Thyroid gland (tissue), 4 donors: Measurements from ENCODE around the gene CARD11.

ENCODE experiments used
- POLR2A ChIP-seq, 2 donors: fragments of 450-650 bp; IDR thresholded peaks; one replicate each; pipeline ENCODE4 v1.6.1; 2017; ENCODE audit warnings: antibody characterized with exemption in 2 of 2, mild to moderate bottlenecking in 2 of 2, moderate library complexity in 1 of 2
- TF ChIP-seq, protein P1 (sequence below), 6 experiments: fragments of 200-600 bp in 3 of 6; fragments of 450-650 bp in 3 of 6; sonication (generic) in 3 of 6; IDR thresholded peaks; one replicate each; pipeline ENCODE4 v1.5.1; 2016 to 2019; ENCODE audit warnings: antibody characterized with exemption in 6 of 6, mild to moderate bottlenecking in 2 of 6, inconsistent platforms in 1 of 6, moderate library complexity in 1 of 6

DNA sequence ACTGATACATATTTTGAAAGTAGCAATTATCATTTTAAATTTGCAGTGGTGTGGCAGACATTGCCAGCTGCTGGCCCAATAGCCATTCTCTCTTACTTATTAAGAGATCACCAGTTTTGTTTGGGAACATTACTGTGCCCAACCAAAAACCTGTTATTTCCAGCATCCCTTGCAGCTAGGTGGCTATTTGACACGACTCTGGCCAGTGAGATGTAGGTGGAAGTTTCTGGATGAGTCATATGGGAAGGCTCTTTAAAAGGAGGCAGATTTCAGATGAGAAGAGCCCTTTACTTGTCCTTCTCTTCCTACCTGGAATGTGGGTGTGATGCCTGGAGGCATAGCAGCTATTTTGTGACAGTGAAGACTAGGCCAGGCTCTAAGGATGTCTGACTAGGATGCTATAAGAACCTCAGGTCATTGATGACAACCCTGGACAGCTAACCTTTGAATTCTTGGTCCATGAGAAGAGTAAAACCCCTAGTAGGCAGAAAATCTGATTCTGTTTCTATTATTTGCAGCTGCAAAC lies 77.9 kb downstream of the CARD11 start:
- TF ChIP-seq, protein P1, sequence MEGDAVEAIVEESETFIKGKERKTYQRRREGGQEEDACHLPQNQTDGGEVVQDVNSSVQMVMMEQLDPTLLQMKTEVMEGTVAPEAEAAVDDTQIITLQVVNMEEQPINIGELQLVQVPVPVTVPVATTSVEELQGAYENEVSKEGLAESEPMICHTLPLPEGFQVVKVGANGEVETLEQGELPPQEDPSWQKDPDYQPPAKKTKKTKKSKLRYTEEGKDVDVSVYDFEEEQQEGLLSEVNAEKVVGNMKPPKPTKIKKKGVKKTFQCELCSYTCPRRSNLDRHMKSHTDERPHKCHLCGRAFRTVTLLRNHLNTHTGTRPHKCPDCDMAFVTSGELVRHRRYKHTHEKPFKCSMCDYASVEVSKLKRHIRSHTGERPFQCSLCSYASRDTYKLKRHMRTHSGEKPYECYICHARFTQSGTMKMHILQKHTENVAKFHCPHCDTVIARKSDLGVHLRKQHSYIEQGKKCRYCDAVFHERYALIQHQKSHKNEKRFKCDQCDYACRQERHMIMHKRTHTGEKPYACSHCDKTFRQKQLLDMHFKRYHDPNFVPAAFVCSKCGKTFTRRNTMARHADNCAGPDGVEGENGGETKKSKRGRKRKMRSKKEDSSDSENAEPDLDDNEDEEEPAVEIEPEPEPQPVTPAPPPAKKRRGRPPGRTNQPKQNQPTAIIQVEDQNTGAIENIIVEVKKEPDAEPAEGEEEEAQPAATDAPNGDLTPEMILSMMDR (IDR thresholded peaks at IDR 0.05): no peak
- TF ChIP-seq POLR2A (IDR thresholded peaks at IDR 0.05): no peak
